ENCODE data around the gene FUZ.

The FUZ gene

GRCh38 chr19:49779731-49780555 lies 33.1 kb downstream of the FUZ start:
- in situ Hi-C loops (cut with HindIII; ENCODE audit: low sequenced_read_pairs) = no loop called here
- no peak for DNase-seq (ENCODE audit: low read depth)
- TF ChIP-seq CTCF (IDR thresholded peaks at IDR 0.05; ENCODE audit: low read depth, low read length, missing control alignments) = no peak
- no peak overlapping the region for H3K4me3 ChIP-seq (ENCODE audit: low read depth, low read length)

- no peak for DNase-seq (ENCODE audit: low read depth)
- H3K4me3 ChIP-seq (ENCODE audit: low read depth, low read length) = no peak overlapping the region
- no peak for TF ChIP-seq CTCF (IDR thresholded peaks at IDR 0.05; ENCODE audit: low read depth, low read length, missing control alignments)
- in situ Hi-C loops (cut with HindIII; ENCODE audit: low sequenced_read_pairs) = no loop called here
Measured at GRCh38 chr19:49776371-49776764, 36.7 kb downstream of the FUZ start.

DNA sequence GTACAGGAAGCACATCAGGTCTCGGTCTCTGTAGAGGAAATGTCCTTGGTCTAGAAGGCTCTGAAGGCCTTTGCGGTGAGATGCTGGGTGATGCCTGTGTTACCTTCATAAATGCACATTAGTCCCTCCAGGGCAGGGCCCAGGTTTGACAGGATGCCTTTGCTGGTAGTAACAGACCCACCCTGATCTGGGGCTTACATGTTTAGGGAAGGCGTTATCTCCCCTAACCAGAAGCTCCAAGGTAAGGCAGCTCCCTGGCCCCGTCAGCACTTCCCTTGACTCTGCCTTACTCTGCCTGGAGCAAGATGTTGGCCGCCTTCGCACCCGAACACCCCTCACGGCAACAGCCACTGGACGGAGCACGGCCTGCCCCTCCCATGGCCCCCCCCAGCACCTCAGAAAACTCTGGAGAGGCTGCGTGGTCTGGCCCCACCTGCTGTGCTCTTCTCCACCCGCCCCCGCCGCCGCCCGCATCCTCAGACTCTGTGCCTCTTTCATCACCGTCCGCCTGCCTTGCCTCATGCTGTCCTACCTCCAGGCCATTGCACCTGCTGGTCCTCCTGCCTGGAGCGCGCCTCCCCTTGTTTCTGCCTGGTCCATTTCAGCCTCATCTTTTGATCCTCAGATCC lies 37.2 kb downstream of the FUZ start:
- DNase-seq (ENCODE audit: low read depth) = no peak
- in situ Hi-C loops (cut with HindIII; ENCODE audit: low sequenced_read_pairs) = no loop called here
- no peak overlapping the region for H3K4me3 ChIP-seq (ENCODE audit: low read depth, low read length)
- no peak for TF ChIP-seq CTCF (IDR thresholded peaks at IDR 0.05; ENCODE audit: low read depth, low read length, missing control alignments)

DNA sequence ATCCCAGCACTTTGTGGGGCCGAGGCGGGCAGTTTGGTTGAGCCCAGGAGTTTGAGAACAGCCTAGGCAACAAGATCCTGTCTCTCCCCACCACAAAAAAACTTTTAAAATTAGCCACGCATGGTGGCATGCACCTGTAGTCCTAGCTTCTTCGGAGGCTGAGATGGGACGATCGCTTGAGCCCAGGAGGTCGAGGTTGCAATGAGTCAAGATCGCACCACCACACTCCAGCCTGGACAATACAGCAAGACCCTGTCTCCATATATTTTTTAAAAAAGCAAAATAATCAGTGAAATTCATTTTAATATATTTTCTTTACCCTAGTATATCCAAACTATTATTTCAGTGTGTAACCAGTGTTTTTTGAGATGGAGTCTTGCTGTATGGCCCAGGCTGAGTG lies 38.1 kb downstream of the FUZ start:
- no peak overlapping the region for H3K4me3 ChIP-seq (ENCODE audit: low read depth, low read length)
- no peak for DNase-seq (ENCODE audit: low read depth)
- in situ Hi-C loops (cut with HindIII; ENCODE audit: low sequenced_read_pairs) = no loop called here
- no peak for TF ChIP-seq CTCF (IDR thresholded peaks at IDR 0.05; ENCODE audit: low read depth, low read length, missing control alignments)

DNA sequence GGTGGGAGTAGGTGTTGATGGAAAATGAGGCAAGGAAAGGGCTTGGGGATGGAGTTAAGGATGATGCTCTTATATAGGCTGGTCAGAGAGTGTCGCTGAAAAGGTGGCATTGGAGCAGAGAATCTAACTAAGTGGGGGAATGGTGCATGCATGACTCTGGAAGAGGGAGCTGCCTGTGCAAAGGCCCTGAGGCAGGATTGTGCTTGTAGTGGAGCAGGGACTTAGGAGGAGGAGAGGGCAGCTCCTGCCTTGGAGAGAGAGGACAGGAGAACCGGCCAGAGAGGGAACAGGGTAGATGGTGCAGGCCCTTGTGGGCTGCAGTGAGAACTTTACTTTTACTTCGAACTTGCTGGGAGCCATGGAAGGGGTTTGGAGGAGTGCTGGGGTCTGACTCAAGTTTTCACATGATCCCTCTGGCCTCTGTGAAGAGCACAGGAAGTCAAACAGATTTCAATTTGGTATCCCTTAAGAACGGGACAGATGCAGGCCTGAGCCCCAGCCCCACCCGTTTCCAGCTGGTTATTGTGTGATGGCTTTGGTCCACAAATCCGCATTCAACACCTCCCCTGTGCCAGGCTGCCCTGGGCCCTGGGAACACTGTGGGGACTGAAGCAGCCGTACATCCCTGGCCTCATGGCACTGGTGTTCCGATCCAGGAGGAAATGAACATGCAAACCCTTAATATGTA lies 39.3 kb downstream of the FUZ start:
- in situ Hi-C loops (cut with HindIII; ENCODE audit: low sequenced_read_pairs) = no loop called here
- H3K4me3 ChIP-seq (ENCODE audit: low read depth, low read length) = no peak overlapping the region
- no peak for DNase-seq (ENCODE audit: low read depth)
- no peak for TF ChIP-seq CTCF (IDR thresholded peaks at IDR 0.05; ENCODE audit: low read depth, low read length, missing control alignments)

DNA sequence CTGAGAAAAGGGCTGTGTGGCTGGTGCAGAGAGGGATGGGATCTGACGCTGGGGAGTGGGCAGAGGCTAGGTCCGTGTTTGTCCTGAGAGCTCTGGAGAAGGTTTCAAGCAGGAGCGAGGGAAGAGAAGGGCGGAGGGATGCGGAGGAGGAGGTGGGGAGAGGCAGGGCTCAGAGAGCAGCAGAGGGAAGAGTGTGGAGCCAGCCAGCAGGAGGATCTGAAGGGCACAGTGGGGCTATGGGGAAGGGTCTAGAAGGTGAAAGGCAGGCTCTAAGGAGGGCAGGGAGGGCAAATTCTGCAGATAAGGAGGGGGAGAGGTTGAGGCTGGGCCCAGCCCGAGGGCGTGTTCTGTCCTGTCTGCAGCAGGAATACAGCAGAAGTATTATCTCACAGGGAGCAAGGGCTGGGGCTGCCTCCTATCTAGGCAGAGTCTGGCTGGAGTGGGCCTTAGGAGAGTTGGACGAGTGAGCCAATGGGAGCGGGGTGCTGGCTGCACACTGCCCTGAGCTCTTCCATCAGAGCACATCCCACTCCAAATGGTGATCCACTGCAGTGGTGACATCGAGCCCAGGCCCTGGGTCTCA lies 40.2 kb downstream of the FUZ start:
- in situ Hi-C loops (cut with HindIII; ENCODE audit: low sequenced_read_pairs) = no loop called here
- DNase-seq (ENCODE audit: low read depth) = no peak
- no peak for TF ChIP-seq CTCF (IDR thresholded peaks at IDR 0.05; ENCODE audit: low read depth, low read length, missing control alignments)
- H3K4me3 ChIP-seq (ENCODE audit: low read depth, low read length) = no peak overlapping the region

Measured in astrocyte of the cerebellum (primary cell).